Epithelial cell of alveolus of lung (primary cell): ENCODE data around the gene DNAH3. TPM values are rescaled to one million over a fixed set of nuclear protein-coding genes. Genes with fewer than 3 reads are reported as not detected.

Experiments used
- total RNA-seq: library from RNA; depleted of rRNA; stranded (reverse); fragments of >200 nt; gene quantifications from 2 replicates; pipeline ENCODE4 v1.2.1, GENCODE V29; 2015

Gene DNAH3, protein sequence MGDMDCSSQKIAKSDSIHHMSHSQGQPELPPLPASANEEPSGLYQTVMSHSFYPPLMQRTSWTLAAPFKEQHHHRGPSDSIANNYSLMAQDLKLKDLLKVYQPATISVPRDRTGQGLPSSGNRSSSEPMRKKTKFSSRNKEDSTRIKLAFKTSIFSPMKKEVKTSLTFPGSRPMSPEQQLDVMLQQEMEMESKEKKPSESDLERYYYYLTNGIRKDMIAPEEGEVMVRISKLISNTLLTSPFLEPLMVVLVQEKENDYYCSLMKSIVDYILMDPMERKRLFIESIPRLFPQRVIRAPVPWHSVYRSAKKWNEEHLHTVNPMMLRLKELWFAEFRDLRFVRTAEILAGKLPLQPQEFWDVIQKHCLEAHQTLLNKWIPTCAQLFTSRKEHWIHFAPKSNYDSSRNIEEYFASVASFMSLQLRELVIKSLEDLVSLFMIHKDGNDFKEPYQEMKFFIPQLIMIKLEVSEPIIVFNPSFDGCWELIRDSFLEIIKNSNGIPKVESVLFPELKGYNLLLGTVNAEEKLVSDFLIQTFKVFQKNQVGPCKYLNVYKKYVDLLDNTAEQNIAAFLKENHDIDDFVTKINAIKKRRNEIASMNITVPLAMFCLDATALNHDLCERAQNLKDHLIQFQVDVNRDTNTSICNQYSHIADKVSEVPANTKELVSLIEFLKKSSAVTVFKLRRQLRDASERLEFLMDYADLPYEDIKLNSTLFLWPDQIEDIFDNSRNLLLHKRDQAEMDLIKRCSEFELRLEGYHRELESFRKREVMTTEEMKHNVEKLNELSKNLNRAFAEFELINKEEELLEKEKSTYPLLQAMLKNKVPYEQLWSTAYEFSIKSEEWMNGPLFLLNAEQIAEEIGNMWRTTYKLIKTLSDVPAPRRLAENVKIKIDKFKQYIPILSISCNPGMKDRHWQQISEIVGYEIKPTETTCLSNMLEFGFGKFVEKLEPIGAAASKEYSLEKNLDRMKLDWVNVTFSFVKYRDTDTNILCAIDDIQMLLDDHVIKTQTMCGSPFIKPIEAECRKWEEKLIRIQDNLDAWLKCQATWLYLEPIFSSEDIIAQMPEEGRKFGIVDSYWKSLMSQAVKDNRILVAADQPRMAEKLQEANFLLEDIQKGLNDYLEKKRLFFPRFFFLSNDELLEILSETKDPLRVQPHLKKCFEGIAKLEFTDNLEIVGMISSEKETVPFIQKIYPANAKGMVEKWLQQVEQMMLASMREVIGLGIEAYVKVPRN (N-terminal part only)
- total RNA-seq = not detected in 2 replicates

DNA sequence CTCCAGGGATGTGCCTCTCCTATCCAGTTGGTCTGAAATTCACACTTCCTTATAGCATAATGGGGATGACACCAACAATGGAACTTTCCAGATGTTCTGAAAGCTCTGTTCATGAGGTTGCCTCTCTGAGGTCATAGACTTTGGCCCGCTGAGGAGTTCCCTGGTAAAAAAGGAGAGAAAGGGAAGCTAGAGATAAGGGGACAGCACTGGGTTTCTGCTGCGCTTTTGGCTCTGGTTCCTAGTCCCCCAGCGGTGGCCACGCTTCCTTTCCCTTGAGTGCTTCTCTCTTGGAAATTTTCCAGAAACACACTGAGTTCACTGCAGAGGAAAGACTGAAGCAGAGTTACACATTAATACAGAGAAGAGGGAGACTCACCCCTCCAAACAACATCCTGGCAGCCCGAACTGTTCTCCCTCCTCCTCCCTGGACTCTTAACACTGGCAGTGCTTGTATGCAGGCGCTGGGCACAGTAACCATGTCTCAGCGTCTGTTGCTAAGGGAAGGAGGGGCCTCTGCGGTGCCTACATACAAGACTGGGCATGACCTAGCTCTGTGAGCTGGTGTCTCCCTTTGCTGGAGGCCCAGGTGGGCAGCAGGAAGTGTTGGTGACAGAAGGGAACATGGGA is at the start of gene DNAH3:
DNAH3 (minus strand) TSS at position 472 of the 627 bp plus-strand sequence. CDS start 527 bp downstream, outside the sequence.

DNA sequence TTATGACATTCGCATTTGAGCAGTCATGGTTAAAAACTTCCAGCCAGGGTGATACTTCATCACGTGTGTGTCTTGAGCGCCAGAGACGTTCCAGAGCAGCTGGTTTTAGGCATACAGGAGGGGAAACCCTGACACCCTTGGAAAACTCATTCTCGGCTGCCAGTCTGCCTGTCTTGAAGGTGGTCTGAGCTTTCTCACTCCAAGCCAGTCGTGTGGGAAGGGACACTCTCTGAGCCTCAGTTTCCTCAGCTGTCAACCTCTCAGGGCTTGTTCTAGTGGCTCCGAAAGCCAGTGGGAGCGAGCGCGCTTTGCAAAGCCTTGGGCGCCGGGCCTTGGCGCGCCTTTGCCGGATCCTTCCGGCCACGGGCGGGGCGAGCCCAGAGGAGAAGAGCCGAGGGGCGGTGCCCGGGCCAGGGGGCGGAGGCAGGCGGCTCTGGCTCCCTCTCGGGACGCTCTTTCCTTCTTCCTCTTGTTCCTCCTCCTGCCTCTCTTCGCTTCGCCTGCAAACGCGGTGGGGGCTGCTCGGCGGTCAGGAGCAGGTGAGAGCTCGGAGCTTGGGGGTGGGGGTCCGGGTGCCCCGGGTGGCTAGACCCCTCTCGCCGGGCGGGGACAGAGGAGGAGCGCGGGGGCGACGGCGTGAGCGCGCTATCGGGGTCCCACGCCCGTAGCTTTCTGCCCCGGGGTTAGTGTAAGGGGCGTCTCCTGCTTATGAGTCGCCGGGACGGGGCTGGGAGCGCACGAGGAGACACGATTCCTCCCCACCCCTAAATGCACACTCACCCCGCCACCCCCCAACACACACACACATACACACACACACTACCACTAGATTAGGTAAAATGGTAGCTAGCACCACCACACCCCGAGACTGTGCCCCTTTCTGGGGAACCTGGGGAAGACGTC is 7.8 kb upstream of the DNAH3 start, which contains the start of gene LDAF1:
LDAF1 (plus strand) TSS at position 467 of the 903 bp plus-strand sequence. CDS start 2,509 bp downstream, outside the sequence.

DNA sequence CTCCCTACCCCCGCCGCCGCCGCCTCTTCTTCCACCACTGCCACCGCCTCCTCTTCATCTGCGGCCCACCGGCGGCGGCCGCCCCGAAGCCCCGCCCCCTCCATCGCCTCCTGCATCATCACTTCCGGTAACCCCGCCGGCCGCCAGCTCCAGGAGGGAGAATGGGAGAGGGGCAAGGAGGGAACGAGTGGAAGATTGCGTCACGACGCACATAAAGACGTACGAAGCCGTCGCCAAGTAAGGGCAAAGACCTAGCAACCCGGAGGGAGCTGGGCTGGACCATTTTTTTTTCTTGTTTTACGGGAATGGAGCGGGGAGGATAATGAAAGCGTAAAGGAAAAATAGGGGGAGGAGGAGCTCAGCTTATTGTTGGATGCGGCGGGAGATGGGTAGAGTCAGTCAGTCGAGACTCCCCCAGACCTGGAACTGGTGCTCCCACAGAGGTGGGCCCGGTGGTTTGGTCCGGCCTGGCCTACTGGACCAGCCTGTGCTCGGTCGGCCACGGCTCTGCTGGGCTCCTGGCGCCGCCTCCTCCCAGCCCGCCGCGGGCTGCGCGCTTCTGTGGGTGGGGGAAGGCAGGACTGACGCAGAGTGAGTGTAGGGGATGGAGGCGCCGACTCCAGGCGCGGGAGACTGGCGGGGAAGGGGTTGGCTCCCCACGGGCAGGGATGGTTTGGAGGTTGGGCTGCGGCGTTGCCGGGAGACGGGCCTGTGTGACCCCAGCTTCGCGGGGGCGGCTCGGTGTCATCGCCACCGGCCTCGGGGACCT is 250.2 kb downstream of the DNAH3 start, which contains the start of the genes DCUN1D3 and LYRM1:
DCUN1D3 (minus strand) TSS at position 60 of the 769 bp plus-strand sequence. CDS start 37,820 bp downstream, outside the sequence.
LYRM1 (plus strand) TSS at position 473 of the 769 bp plus-strand sequence. CDS start 14,785 bp downstream, outside the sequence.

Other genes with a start within 250 kb of the DNAH3 start
- 17.5 and 40.2 TPM in 2 replicates for gene LDAF1, start 7.8 kb upstream of the DNAH3 start, total RNA-seq
- not detected in 2 replicates for gene ZP2, start 60.7 kb upstream of the DNAH3 start, total RNA-seq
- gene ANKS4B, start 82.9 kb upstream of the DNAH3 start, total RNA-seq = not detected in 2 replicates
- gene CRYM, start 127.4 kb upstream of the DNAH3 start, total RNA-seq = not detected in 2 replicates